Measurements from ENCODE around the gene MIR17HG.
"Not testable (repeated sequence)": the region's sequence is repeated elsewhere in the genome, so short reads cannot be mapped to it uniquely, and the experiment has no call there.

The MIR17HG gene

GRCh38 chr13:91347202-91347995 is at the start of gene MIR17HG:
MIR17HG (plus strand) TSS chr13:91347687.
- intact Hi-C loops (cut with DNase I): no loop called here
- DNase-seq: peak; percentile 68 to 95 (median 88)

GRCh38 chr13:91298060-91298459 is 49.4 kb upstream of the MIR17HG start:
- intact Hi-C loops (cut with DNase I): no loop called here
- DNase-seq: no peak

GRCh38 chr13:91302111-91302510 is 45.4 kb upstream of the MIR17HG start:
- intact Hi-C loops (cut with DNase I): no loop called here
- DNase-seq: no peak

GRCh38 chr13:91303031-91303430 is 44.5 kb upstream of the MIR17HG start:
- DNase-seq: no peak
- intact Hi-C loops (cut with DNase I): no loop called here

GRCh38 chr13:91304741-91305140 is 42.7 kb upstream of the MIR17HG start:
- no peak for DNase-seq

GRCh38 chr13:91305652-91306051 is 41.8 kb upstream of the MIR17HG start:
- intact Hi-C loops (cut with DNase I): no loop called here

More at GRCh38 chr13:91304741-91305140, 42.7 kb upstream of the MIR17HG start:
- intact Hi-C loops (cut with DNase I): no loop called here

GRCh38 chr13:91307887-91308286 is 39.6 kb upstream of the MIR17HG start:
- intact Hi-C loops (cut with DNase I): no loop called here
- DNase-seq: no peak

More at GRCh38 chr13:91305652-91306051, 41.8 kb upstream of the MIR17HG start:
- DNase-seq: no peak

GRCh38 chr13:91308299-91308698 is 39.2 kb upstream of the MIR17HG start:
- DNase-seq: no peak
- intact Hi-C loops (cut with DNase I): no loop called here

GRCh38 chr13:91311491-91311890 is 36.0 kb upstream of the MIR17HG start:
- DNase-seq: no peak
- intact Hi-C loops (cut with DNase I): no loop called here

GRCh38 chr13:91312324-91312723 is 35.2 kb upstream of the MIR17HG start:
- intact Hi-C loops (cut with DNase I): no loop called here
- DNase-seq: no peak

GRCh38 chr13:91313103-91313502 is 34.4 kb upstream of the MIR17HG start:
- peak in 16 of 42 donors; percentile 8 to 69 (median 22) for DNase-seq
- intact Hi-C loops (cut with DNase I): no loop called here

- intact Hi-C loops (cut with DNase I): no loop called here
- no peak for DNase-seq
Observed at GRCh38 chr13:91313581-91313980, 33.9 kb upstream of the MIR17HG start.

- no peak for DNase-seq
- intact Hi-C loops (cut with DNase I): no loop called here
Observed at GRCh38 chr13:91314888-91315287, 32.6 kb upstream of the MIR17HG start.

- DNase-seq: no peak
Observed at GRCh38 chr13:91318886-91319285, 28.6 kb upstream of the MIR17HG start.

GRCh38 chr13:91319996-91320395 is 27.5 kb upstream of the MIR17HG start:
- no peak for DNase-seq
- intact Hi-C loops (cut with DNase I): no loop called here

More at GRCh38 chr13:91318886-91319285, 28.6 kb upstream of the MIR17HG start:
- intact Hi-C loops (cut with DNase I): no loop called here

- DNase-seq; intact Hi-C loops (cut with DNase I): not testable (repeated sequence)
Observed at GRCh38 chr13:91320990-91321389, 26.5 kb upstream of the MIR17HG start.

- no peak for DNase-seq
- intact Hi-C loops (cut with DNase I): no loop called here
Observed at GRCh38 chr13:91323349-91323748, 24.1 kb upstream of the MIR17HG start.

GRCh38 chr13:91326146-91326545 is 21.3 kb upstream of the MIR17HG start:
- no peak for DNase-seq
- intact Hi-C loops (cut with DNase I): no loop called here

GRCh38 chr13:91328726-91329125 is 18.8 kb upstream of the MIR17HG start:
- no peak for DNase-seq
- intact Hi-C loops (cut with DNase I): no loop called here

- intact Hi-C loops (cut with DNase I): no loop called here
- no peak for DNase-seq
Observed at GRCh38 chr13:91329733-91330132, 17.8 kb upstream of the MIR17HG start.

All from head of caudate nucleus (tissue), 42 donors.